Esophagus (tissue), 2 donors: Measurements from ENCODE around the gene WDFY3. TPM values are rescaled to one million over a fixed set of nuclear protein-coding genes. Genes with fewer than 3 reads are reported as not detected.

Experiments used
- H3K27ac ChIP-seq, 2 donors: one replicate each; pipeline ENCODE4 v1.5.1; 2013; ENCODE audit warnings: low read depth in 2 of 2, mild to moderate bottlenecking in 2 of 2, inconsistent platforms in 1 of 2, low read length in 1 of 2, moderate library complexity in 1 of 2
- H3K27me3 ChIP-seq, 2 donors: one replicate each; pipeline ENCODE4 v1.6.1; 2013; ENCODE audit warnings: low read length in 2 of 2, control low read depth in 1 of 2, mild to moderate bottlenecking in 1 of 2; ENCODE audit not compliant: insufficient read depth in 2 of 2, control insufficient read depth in 1 of 2
- H3K36me3 ChIP-seq, 2 donors: one replicate each; pipeline ENCODE4 v1.6.1; 2013; ENCODE audit warnings: low read length in 1 of 2; ENCODE audit not compliant: control insufficient read depth in 2 of 2, insufficient read depth in 2 of 2
- H3K4me1 ChIP-seq, 2 donors: one replicate each; pipeline ENCODE4 v1.6.1; 2013; ENCODE audit warnings: low read length in 1 of 2; ENCODE audit not compliant: control insufficient read depth in 2 of 2, insufficient read depth in 2 of 2
- H3K4me3 ChIP-seq, 2 donors: one replicate each; pipeline ENCODE4 v1.5.1; 2013; ENCODE audit warnings: low read length in 2 of 2, mild to moderate bottlenecking in 2 of 2, low read depth in 1 of 2, moderate library complexity in 1 of 2
- H3K9me3 ChIP-seq, 2 donors: one replicate each; pipeline ENCODE4 v1.6.1; 2013; ENCODE audit warnings: mild to moderate bottlenecking in 2 of 2, low read depth in 1 of 2, low read length in 1 of 2, moderate library complexity in 1 of 2; ENCODE audit not compliant: control insufficient read depth in 2 of 2, insufficient read depth in 1 of 2
- WGBS, 2 donors: extraction: QIAGEN DNeasy Blood & Tissue Kit; methylation state at CpG; one replicate each; pipeline ENCODE4 v1.1.7; 2013; 5-methylcytosine and 5-hydroxymethylcytosine counted together
- polyA plus RNA-seq, 2 donors: library from polyadenylated mRNA; stranded (reverse); fragments of 200-250 nt; gene quantifications; one replicate each; pipeline ENCODE4 v1.2.3, GENCODE V29; 2013
- donor health status: healthy with polysubstance abuse.
- donor health status: Bipolar disorder and iron deficiency.

Gene WDFY3
- polyA plus RNA-seq, 2 donors = 9.4 to 10.8 TPM

DNA sequence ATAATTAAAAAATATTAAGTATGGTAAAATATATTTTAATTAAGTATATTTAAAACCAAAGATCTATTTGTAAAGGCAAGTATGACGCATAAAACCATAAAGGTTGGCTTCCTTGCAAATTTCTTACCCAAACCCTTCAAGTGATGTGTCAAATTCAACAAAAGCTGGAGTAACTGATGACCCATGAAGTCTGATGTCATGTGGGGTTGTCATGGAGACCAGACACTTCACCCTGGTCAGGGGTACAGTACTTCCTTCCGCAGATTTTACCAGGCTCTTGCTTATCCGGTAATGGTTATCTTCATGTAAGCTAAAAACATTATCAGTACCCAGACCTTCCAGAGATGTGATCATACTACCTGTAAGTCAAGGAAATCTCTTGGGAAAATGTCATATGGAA, 170.1 kb downstream of the WDFY3 start:
- H3K4me1 ChIP-seq = no peaks in the 10 kb centered on the region
- no peaks in the 10 kb centered on the region for H3K27me3 ChIP-seq
- WGBS, 2 donors = 90 to 96% methylated on average over 3 of the region's 3 CpGs
- H3K36me3 ChIP-seq = peaks cover 0 to 2% of the 10 kb centered on the region in 2 donors
- H3K27ac ChIP-seq = no peak overlapping the region
- H3K9me3 ChIP-seq = no peaks in the 10 kb centered on the region
- H3K4me3 ChIP-seq = no peak overlapping the region

DNA sequence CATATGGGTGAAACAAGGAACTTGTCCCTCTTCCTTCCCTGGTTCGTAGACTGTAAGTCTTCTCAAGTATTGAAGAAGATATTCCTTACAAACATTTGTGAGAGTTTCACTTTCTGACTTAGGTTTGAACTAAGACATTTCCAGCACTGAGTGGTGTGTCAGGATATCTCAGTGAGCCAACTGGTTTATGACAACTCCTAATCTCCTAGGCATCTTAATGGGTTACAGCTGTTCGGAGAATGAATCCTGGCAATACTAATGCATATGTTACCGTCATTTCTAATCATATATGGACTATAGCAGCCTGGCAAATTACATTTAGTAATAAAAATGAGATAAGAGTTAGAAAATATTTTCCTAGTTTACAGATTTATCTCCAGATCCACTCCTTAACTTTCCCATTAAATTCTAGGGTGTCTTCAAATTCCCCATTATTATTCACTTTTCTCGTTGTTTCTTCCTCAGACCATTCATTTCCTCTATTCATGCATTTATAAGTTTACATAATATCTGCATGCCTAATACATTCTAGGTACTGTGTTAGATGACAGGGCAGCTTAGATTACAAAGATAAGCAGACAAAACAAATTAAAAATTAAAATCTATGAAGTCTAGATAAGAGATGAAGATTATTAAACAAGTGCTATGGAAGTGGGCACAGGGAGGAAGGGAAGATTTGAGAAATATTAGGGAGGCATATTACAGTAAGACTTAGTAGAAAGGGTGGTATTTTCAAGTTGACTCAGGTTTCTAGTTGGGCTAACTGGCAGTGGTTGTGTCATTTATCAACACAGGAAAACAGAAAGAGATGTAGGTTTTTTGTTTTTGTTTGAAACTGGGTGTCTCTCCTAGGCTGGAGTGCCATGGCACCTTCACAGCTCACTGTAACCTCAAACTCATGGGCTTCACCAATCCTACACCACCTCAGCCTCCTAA, 173.9 kb downstream of the WDFY3 start:
- Histone ChIP-seq H3K9me3 (no peaks in the 10 kb centered on the region), H3K4me3 (no peak overlapping the region), H3K36me3 (peaks cover 0 to under 1% of the 10 kb centered on the region in 2 donors), H3K27ac (no peak overlapping the region), H3K4me1 (no peaks in the 10 kb centered on the region), H3K27me3 (no peaks in the 10 kb centered on the region)
- WGBS, 2 donors = 77 to 82% methylated on average over 4 of the region's 4 CpGs

DNA sequence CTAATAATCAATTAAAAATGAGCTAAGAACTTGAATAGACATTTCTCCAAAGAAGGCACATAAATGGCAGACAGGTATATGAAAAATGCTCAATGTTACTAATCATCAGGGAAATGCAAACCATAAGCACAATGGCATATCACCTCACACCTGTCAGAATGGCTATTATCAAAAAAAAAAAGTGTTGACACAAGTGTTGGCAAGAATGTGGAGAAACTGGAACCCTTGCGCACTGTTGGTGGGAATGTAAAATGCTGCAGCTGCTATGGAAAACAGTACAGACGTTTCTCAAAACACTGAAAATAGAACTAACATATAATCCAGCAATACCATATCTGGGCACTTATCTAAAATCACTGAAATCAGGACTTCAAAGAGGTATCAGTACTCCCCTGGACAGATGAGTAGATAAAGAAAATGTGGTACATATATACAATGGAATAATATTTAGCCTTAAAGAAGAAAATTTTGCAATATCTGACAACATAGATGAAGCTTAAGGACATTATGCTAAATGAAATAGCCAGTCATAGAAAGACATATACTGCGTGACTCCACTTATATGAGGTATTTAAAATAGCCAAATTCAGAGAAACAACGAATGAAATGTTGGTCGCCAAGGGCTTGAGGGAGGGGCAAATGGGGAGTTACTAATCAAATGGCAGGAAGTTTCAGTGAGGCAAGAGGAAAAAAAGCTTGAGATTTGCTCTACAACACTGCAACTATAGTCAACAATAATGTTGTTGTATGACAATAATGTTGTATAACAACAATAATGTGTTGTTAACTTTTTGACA, 175.5 kb downstream of the WDFY3 start:
- Histone ChIP-seq H3K9me3 (no peaks in the 10 kb centered on the region), H3K4me3 (no peak overlapping the region), H3K4me1 (no peaks in the 10 kb centered on the region), H3K27ac (no peak overlapping the region), H3K36me3 (peaks cover 0 to 3% of the 10 kb centered on the region in 2 donors), H3K27me3 (no peaks in the 10 kb centered on the region)
- WGBS, 2 donors = 90 to 91% methylated on average over 5 of the region's 5 CpGs

DNA sequence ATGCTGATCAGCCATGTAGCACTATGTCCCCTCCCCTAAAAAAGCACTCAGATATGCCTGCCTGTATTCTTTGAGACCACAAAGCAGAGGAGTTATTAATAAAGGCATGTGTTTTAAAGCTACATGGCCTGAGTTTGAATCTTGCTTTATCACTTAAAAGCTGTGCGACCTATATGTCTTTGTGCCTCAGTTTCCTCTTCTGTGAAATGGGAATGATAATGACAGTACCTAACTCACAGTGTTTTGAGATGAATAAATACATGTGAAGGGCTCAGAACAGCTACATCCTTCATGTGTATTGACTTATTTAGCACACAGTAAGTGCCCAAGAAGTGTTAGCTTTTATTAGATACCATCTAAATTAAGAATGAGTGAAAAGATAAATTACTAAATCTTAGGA, 180.0 kb downstream of the WDFY3 start:
- Histone ChIP-seq H3K27me3 (no peaks in the 10 kb centered on the region), H3K36me3 (peaks cover 6 to 9% of the 10 kb centered on the region in 2 donors), H3K27ac (no peak overlapping the region), H3K4me3 (no peak overlapping the region), H3K4me1 (no peaks in the 10 kb centered on the region), H3K9me3 (no peaks in the 10 kb centered on the region)
- 88 to 100% methylated on average over 1 of the region's 1 CpG for WGBS, 2 donors

DNA sequence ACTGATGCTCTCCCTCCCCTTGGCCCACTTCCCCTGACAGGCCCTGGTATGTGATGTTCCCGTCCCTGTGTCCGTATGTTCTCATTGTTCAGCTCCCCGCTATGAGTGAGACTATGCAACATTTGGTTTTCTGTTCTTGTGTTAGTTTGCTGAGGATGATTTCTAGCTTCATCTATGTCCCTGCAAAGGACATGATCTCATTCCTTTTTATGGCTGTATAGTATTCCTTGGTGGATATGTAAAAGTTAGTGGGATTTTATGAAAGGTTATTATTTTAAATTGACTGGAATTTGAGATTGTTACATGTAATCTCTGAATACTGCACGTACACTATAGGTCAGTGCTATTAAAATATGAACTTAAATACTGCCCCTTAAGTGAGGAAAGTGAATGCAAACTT, 184.0 kb downstream of the WDFY3 start:
- H3K4me1 ChIP-seq = no peaks in the 10 kb centered on the region
- no peaks in the 10 kb centered on the region for H3K9me3 ChIP-seq
- no peaks in the 10 kb centered on the region for H3K27me3 ChIP-seq
- H3K27ac ChIP-seq = no peak overlapping the region
- 96% methylated on average over 4 of the region's 4 CpGs for WGBS, 2 donors
- H3K4me3 ChIP-seq = no peak overlapping the region
- peaks cover 7 to 9% of the 10 kb centered on the region in 2 donors for H3K36me3 ChIP-seq

DNA sequence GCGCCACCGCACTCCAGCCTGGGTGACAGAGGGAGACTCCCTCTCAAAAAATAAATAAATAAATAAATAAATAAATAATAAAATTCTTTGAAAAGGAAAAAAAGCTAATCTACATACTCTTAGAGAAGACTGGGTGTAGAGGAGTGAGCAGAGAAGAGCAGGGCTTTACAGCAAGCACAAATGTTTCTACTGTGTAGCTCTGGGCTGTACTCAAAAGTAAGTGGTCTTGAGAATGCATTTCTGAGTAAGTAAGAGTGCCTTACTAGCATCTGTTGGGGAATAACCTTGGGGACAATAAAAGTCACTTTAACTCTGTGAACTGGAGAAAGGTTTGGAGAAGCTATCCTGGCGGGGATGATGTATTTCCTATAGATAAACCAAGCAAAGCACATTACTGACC, 185.8 kb downstream of the WDFY3 start:
- Histone ChIP-seq H3K9me3 (no peaks in the 10 kb centered on the region), H3K27me3 (no peaks in the 10 kb centered on the region), H3K4me3 (no peak overlapping the region), H3K4me1 (no peaks in the 10 kb centered on the region), H3K36me3 (peaks cover 6 to 9% of the 10 kb centered on the region in 2 donors), H3K27ac (no peak overlapping the region)
- WGBS, 2 donors = 97 to 98% methylated on average over 3 of the region's 3 CpGs

DNA sequence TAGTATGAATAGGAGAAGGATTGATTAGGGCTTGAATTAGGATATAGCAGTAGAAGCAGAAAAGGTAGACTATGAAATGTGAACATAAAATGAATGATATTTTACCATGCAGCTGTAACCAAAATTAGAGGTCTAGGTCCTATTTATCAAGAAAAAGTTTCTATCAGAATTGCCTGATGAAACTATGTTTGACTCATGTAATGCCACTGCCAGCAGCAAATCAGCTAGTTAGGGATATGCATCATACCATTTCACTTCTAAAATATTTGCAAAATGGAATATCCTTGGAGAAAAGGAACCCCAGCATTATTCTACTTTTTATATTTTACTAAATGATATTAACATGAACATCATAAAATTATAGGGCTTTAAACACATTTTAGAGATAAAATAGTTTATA, 188.4 kb downstream of the WDFY3 start:
- Histone ChIP-seq H3K27ac (no peak overlapping the region), H3K4me3 (no peak overlapping the region), H3K36me3 (peaks cover 3 to 6% of the 10 kb centered on the region in 2 donors)

DNA sequence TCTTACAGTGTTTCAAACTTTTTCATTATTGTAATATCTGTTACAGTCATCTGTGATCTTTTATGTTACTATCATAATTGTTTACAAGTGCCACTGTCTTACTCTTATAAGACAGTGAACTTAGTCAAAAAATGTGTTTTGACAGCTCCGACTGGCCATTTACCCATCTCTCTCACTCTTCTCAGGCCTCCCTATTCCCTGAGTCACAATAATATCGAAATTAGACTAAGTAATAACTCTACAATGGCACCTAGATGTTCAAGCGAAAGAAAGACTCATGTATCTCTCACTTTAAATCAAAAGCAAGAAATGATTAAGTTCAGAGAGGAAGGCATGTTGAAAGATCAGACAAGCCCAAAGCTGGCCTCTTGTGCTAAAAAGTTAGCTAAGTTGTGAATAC, 199.3 kb downstream of the WDFY3 start:
- 83 to 88% methylated on average over 3 of the region's 3 CpGs for WGBS, 2 donors
- no peak overlapping the region for H3K4me3 ChIP-seq
- no peaks in the 10 kb centered on the region for H3K36me3 ChIP-seq
- no peaks in the 10 kb centered on the region for H3K9me3 ChIP-seq
- H3K27ac ChIP-seq = no peak overlapping the region
- H3K27me3 ChIP-seq = no peaks in the 10 kb centered on the region
- no peaks in the 10 kb centered on the region for H3K4me1 ChIP-seq

More for the DNA sequence above, 188.4 kb downstream of the WDFY3 start:
- Histone ChIP-seq H3K9me3 (no peaks in the 10 kb centered on the region), H3K4me1 (no peaks in the 10 kb centered on the region), H3K27me3 (no peaks in the 10 kb centered on the region)

DNA sequence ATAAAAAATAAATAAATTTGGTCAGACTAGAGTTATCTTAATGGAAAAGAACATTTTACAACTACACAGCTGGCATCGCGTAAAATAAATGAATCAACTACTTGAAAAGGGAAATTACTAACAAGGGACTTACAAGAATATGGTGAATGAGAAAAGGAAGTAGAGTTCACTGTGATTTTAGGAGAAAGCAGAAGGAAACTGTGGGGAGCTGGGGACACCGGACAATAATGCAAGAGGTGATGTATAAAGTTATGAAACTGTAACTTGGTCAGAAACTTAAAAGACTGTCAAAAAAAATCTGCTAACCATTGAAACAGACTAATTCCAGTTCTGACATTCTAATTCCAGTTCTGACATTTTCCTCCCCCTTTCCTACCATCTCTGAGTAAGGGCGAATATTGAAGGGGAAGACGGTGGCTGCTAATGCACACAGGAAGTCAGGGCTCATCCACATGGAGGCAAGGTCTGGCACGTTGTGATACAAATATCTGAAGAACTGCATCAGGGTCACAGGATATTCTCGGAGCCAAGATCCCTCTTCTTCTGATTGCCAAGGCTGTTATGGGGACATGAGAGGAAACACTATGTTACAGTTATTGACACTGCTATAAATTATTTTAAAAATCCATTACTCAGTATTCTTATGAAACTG, 213.0 kb downstream of the WDFY3 start:
- WGBS, 2 donors = 64 to 69% methylated on average over 7 of the region's 7 CpGs
- H3K36me3 ChIP-seq = peaks cover 0 to 9% of the 10 kb centered on the region in 2 donors
- H3K27ac ChIP-seq = no peak overlapping the region
- H3K9me3 ChIP-seq = no peaks in the 10 kb centered on the region
- no peak overlapping the region for H3K4me3 ChIP-seq
- no peaks in the 10 kb centered on the region for H3K27me3 ChIP-seq
- no peaks in the 10 kb centered on the region for H3K4me1 ChIP-seq
